HepG2 (cell line): ENCODE measurements around the gene THAP9. TPM values are rescaled to one million over a fixed set of nuclear protein-coding genes. Genes with fewer than 3 reads are reported as not detected.

Experiments
- AHDC1 ChIP-seq: sonication (generic); formaldehyde crosslinking; IDR thresholded peaks from 2 replicates; pipeline ENCODE4 v1.5.1; 2020; ENCODE audit warnings: mild to moderate bottlenecking, missing genetic modification reagents, borderline replicate concordance
- ETV6 ChIP-seq: sonication (generic); formaldehyde crosslinking; conservative IDR thresholded peaks from 2 replicates; pipeline ENCODE4 v1.4.0; 2020; ENCODE audit warnings: missing genetic modification reagents
- FOXA1 ChIP-seq, 2 experiments: fragments of 450-650 bp in 1 of 2; sonication (generic) in 1 of 2; formaldehyde crosslinking in 1 of 2; IDR thresholded peaks; 2 replicates each; pipeline versions ENCODE4 v1.4.0 to v1.6.1; 2016 to 2020; ENCODE audit warnings: missing genetic modification reagents in 1 of 2
- GRHL1 ChIP-seq: sonication (generic); formaldehyde crosslinking; conservative IDR thresholded peaks from 2 replicates; pipeline ENCODE4 v1.8.0; 2022; ENCODE audit warnings: missing genetic modification reagents
- HNRNPUL1 ChIP-seq: fragments of 200-400 bp; formaldehyde crosslinking; IDR thresholded peaks from 2 replicates; pipeline ENCODE4 v1.6.1; 2017; ENCODE audit warnings: low read depth, mild to moderate bottlenecking, low read length, moderate library complexity
- PHF20 ChIP-seq: sonication (generic); formaldehyde crosslinking; IDR thresholded peaks from 2 replicates; pipeline ENCODE4 v1.5.0; 2020; ENCODE audit warnings: mild to moderate bottlenecking, missing genetic modification reagents
- PTBP1 ChIP-seq: fragments of 200-400 bp; formaldehyde crosslinking; IDR thresholded peaks from 2 replicates; pipeline ENCODE4 v1.6.1; 2018; ENCODE audit warnings: low read length, low read depth; ENCODE audit not compliant: poor library complexity, severe bottlenecking
- RBM22 ChIP-seq: fragments of 200-400 bp; formaldehyde crosslinking; optimal IDR thresholded peaks from 2 replicates; pipeline ENCODE3; 2017; ENCODE audit warnings: mild to moderate bottlenecking, low read length, moderate library complexity
- YEATS4 ChIP-seq: sonication (generic); formaldehyde crosslinking; IDR thresholded peaks from 2 replicates; pipeline ENCODE4 v1.4.0; 2020; ENCODE audit warnings: missing genetic modification reagents, borderline replicate concordance
- ZBTB25 ChIP-seq: IDR thresholded peaks from 2 replicates; pipeline ENCODE4 v1.6.1; 2018; ENCODE audit warnings: missing genetic modification reagents
- ZNF20 ChIP-seq: sonication (generic); formaldehyde crosslinking; IDR thresholded peaks from 2 replicates; pipeline ENCODE4 v1.4.0; 2020; ENCODE audit warnings: mild to moderate bottlenecking, moderate library complexity, missing genetic modification reagents
- ZNF292 ChIP-seq: sonication (generic); formaldehyde crosslinking; IDR thresholded peaks from 2 replicates; pipeline ENCODE4 v1.8.1; 2022; ENCODE audit warnings: mild to moderate bottlenecking, low read depth, missing genetic modification reagents, borderline replicate concordance
- ZNF713 ChIP-seq: sonication (generic); formaldehyde crosslinking; IDR thresholded peaks from 2 replicates; pipeline ENCODE4 v1.4.0; 2020; ENCODE audit warnings: mild to moderate bottlenecking, missing genetic modification reagents
- ZNF777 ChIP-seq: sonication (generic); formaldehyde crosslinking; IDR thresholded peaks from 2 replicates; pipeline ENCODE4 v1.4.0; 2020; ENCODE audit warnings: missing genetic modification reagents
- ZNF784 ChIP-seq: sonication (generic); formaldehyde crosslinking; IDR thresholded peaks from 2 replicates; pipeline ENCODE4 v1.5.1; 2020; ENCODE audit warnings: missing genetic modification reagents, mild to moderate bottlenecking, borderline replicate concordance
- polyA plus RNA-seq, 8 experiments: library from polyadenylated mRNA; depleted of rRNA in 3 of 8; stranded (reverse) in 7 of 8; unstranded in 1 of 8; fragments of >200 nt; fragmentation: Illumina TruSeq in 4 of 8; extraction: Trizol in 4 of 8; gene quantifications; 2 replicates each; pipeline versions ENCODE4 v1.2.1 to v1.2.3, GENCODE V29; 2011 to 2016; ENCODE audit warnings: low read depth in 4 of 8, missing spikeins in 1 of 8, mixed read lengths in 1 of 8; ENCODE audit not compliant: insufficient read depth in 1 of 8
- total RNA-seq, 5 experiments: library from RNA; depleted of rRNA; stranded (reverse); fragments of >200 nt; fragmentation: Illumina TruSeq; extraction: Trizol; gene quantifications; 2 replicates each; pipeline ENCODE4 v1.2.3, GENCODE V29; 2016; ENCODE audit warnings: low read depth in 1 of 5
- TF ChIP-seq, protein P1 (sequence below): sonication (generic); formaldehyde crosslinking; IDR thresholded peaks from 2 replicates; pipeline ENCODE4 v1.4.0; 2020; ENCODE audit warnings: mild to moderate bottlenecking, low read depth, missing genetic modification reagents

The THAP9 gene
- total and polyA plus RNA-seq, 2 of the 13 experiments (the other 11 are each of a cell fraction or from before 2014, with no cell fraction given), result 6.0 to 7.2 TPM

DNA sequence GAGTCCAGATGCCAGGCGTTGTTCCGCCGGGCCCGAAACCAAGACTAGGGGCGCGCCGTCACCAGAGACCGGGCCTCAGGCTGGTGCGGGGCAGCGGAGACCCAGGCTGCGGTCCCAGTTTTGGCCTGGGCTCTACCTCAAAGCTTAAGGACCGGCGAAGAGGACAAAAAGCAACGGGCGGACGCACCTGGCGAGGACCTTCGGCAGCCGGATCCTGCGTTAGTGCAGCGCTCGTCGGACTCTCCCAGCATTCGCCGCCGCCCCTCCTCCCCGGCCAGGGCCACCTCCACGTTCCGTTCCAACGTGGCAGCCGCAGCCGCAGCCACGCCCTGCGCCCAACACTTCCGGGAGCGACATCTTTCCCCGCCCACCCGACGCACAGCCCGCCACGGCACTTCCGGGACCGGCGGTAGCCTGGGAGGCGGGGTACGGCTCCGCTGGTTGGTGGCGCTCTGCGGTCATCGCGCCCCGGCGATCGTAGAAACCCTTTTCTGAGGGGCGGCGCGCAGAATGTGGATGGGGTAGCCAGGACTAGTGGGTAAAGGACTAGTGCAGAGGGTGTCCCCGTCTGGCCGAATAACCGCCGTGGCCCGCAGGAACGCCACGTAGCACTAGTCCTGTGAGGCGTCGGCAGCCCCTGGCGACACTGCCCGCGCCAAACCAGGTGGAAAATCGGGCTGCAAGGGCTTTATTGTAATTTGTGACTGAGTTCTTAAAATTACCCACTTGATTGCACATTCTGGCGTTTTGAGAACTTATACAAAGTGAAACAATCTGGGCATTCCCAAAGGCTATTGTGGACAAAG, 9.4 kb upstream of the THAP9 start, which contains the start of gene SEC31A (continued):
- TF ChIP-seq PTBP1 (no peak), RBM22 (no peak), ZNF784 (CRISPR knock-in tag) (peak; percentile 82; the same call in 1 of the 2 replicates), ZNF713 (CRISPR knock-in tag) (no peak), HNRNPUL1 (no peak), YEATS4 (CRISPR knock-in tag) (peak; percentile 100), AHDC1 (CRISPR knock-in tag) (no peak), FOXA1 (IDR thresholded peaks at IDR 0.05) (no peak), FOXA1 (CRISPR knock-in tag; IDR thresholded peaks at IDR 0.05) (no peak), GRHL1 (CRISPR knock-in tag) (no peak), ZNF777 (CRISPR knock-in tag) (no peak), ZNF20 (CRISPR knock-in tag) (no peak), ETV6 (peak; percentile 91), ZNF292 (peak; percentile 35; the same call in 1 of the 2 replicates), PHF20 (CRISPR knock-in tag) (peak; percentile 87), ZBTB25 (peak; percentile 83; the same call in 1 of the 2 replicates)
- TF ChIP-seq, protein P1, sequence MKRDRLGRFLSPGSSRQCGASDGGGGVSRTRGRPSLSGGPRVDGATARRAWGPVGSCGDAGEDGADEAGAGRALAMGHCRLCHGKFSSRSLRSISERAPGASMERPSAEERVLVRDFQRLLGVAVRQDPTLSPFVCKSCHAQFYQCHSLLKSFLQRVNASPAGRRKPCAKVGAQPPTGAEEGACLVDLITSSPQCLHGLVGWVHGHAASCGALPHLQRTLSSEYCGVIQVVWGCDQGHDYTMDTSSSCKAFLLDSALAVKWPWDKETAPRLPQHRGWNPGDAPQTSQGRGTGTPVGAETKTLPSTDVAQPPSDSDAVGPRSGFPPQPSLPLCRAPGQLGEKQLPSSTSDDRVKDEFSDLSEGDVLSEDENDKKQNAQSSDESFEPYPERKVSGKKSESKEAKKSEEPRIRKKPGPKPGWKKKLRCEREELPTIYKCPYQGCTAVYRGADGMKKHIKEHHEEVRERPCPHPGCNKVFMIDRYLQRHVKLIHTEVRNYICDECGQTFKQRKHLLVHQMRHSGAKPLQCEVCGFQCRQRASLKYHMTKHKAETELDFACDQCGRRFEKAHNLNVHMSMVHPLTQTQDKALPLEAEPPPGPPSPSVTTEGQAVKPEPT (CRISPR knock-in tag), result peak; percentile 82; the same call in 1 of the 2 replicates
